Measurements from ENCODE around the gene CTBP1.

The CTBP1 gene

DNA sequence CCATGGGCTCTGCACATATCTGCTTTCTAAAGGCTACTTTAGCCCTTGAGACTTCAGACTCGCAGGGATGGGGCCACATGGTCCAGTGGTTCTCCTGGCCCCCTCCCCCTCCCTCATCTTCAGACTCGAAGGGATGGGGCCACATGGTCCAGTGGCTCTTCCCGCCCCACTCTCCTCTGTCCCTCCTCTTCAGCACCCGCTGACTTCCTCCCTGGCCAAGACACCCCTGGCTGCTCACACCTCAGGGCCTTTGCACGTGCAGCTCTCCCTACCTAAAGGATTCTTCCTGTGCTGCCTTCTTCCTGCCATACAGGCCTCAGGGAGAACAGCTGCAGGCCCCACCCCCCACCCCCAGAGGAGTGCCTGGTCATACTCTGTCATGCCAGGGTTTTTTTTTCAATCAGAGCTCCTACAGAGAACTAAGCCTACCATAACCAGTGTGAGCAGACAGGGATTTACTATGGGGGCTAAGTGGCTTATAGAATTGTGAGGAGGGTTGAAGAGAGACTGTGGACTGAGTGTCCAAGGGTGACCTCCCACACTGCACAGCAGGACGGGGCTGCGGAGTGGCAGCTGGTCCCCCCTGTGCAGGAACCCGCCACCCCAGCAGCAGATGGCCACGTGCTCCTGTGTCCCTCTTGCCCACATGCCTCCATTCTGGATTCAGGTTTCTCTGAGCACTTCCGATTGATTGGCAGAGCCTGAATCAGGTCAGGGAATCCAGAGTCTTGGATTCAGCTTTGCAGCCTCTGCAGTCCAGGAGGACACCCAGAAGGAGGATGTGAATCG lies 70.4 kb downstream of the CTBP1 start:
- H3K4me1 Mint-ChIP-seq: peaks cover 4% of the 10 kb centered on the region
- H3K36me3 Mint-ChIP-seq: peaks cover 7% of the 10 kb centered on the region
- ATAC-seq (ENCODE audit: low read depth): no peak
- peaks cover 7% of the 10 kb centered on the region for H3K9me3 Mint-ChIP-seq
- no peak overlapping the region for H3K27ac Mint-ChIP-seq
- peaks cover 8% of the 10 kb centered on the region for H3K27me3 Mint-ChIP-seq
- no peak overlapping the region for H3K4me3 Mint-ChIP-seq
- DNase-seq (ENCODE audit: low spot score in 2 of 2): no peak

DNA sequence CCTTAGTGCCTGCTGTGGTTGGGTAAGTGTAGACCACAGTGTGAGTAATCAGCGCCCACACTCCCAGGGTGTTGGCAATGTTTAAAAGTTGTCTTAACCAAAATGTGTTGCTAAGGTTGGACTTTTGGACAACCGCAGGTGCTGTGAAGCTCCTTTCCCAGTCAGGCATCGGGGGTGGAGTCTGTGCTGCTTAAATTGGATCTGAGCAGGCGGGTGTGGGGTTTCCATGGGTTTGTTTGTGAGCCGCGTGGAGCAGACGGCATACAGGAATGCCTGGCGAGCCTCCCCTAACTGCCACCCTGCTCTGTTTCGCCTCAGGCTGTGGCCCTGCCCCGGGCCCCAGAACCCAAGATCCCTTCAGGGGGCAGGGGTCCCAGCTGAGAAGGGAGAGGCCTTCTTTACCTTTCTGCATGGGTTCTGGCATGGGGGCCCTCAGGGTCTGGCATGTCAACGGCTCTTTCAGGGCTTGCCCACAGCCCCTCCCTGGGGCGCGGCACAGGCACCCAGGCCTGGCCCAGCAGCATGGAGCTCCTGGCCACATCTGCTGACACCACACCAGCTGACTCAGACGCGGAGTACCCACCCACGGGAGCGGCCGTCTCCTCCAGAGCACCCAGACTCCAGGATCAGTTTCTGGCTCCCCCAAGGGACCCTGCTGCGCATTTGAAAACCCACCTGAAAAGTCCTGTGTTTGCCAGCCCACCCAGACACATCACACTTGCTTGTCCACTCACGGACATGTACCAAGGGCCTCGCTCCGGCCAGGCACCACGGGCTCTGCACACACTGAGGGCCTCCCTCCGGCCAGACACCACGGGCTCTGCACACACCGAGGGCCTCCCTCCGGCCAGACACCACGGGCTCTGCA lies 71.4 kb downstream of the CTBP1 start:
- Mint-ChIP-seq H3K27ac (no peak overlapping the region), H3K36me3 (peaks cover 7% of the 10 kb centered on the region), H3K4me1 (peaks cover 7% of the 10 kb centered on the region), H3K9me3 (peaks cover 7% of the 10 kb centered on the region), H3K27me3 (peaks cover 10% of the 10 kb centered on the region), H3K4me3 (no peak overlapping the region)
- ATAC-seq (ENCODE audit: low read depth): no peak
- no peak for DNase-seq (ENCODE audit: low spot score in 2 of 2)

DNA sequence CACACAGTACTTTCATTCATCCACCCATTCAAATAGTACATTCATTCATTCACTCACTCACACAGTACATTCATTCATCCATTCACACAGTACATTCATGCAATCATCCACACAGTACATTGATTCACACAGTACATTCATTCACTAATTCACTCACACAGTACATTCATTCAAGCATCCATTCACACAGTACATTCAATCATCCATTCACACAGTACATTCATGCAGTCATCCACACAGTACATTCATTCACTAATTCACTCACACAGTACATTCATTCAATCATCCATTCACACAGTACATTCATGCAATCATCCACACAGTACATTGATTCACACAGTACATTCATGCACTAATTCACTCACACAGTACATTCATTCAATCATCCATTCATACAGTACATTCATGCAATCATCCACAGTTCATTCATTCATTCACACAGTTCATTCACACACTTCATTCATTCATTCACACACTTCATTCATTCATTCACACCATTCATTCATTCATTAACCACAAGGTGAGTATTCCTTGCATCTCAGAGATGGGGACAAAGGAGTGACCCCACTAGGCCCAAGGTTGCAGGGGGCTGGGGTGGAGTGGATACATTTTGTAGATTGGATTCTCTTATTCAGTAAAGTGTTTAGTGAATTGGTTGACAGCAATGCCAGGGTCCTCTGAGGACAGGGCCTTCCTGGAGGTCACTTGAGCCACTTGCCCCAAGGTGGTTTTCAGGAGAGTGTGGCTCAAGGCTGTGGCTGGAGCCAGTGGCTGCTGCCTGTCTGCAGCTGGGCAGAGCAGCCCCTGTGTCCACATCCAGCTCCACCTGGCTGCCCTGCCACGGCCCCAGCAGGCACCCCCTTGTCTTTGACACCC lies 72.3 kb downstream of the CTBP1 start:
- no peak for DNase-seq (ENCODE audit: low spot score in 2 of 2)
- H3K27me3 Mint-ChIP-seq: peaks cover 10% of the 10 kb centered on the region
- H3K27ac Mint-ChIP-seq: no peak overlapping the region
- H3K4me1 Mint-ChIP-seq: peaks cover 7% of the 10 kb centered on the region
- ATAC-seq (ENCODE audit: low read depth): no peak
- H3K4me3 Mint-ChIP-seq: no peak overlapping the region
- peaks cover 4% of the 10 kb centered on the region for H3K9me3 Mint-ChIP-seq
- peaks cover 5% of the 10 kb centered on the region for H3K36me3 Mint-ChIP-seq

DNA sequence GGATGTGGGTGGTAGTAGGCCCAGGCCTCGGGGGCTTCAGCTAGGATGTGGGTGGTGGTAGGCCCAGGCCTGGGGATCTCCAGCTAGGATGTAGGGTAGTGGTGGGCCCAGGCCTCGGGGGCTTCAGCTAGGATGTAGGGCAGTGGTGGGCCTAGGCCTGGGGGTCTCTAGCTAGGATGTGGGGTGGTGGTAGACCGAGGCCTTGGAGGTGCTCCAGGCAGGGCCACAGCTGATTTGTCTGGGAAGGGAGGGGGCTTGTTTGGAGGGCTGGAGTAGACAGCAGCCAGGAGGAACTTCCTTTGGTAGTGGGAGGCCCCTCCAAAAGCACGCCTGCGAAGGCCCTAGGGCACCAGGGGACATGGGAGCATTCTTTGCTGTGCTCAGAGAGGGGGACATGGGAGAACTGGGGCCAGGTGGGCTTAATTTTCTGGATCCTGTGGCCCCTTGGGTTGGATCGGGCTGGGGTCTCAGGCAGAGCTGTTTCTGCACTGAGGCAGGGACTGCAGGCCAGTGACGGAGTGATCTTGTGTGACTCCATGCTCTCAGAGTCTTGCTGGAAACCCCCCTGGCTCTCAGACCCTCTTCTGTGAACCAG lies 73.2 kb downstream of the CTBP1 start:
- no peak overlapping the region for H3K27ac Mint-ChIP-seq
- ATAC-seq (ENCODE audit: low read depth) (no peak), DNase-seq (ENCODE audit: low spot score in 2 of 2) (no peak)
- H3K4me3 Mint-ChIP-seq: no peak overlapping the region
- H3K27me3 Mint-ChIP-seq: peaks cover 15% of the 10 kb centered on the region
- peaks cover 2% of the 10 kb centered on the region for H3K9me3 Mint-ChIP-seq
- H3K36me3 Mint-ChIP-seq: peaks cover 2% of the 10 kb centered on the region
- peaks cover 13% of the 10 kb centered on the region for H3K4me1 Mint-ChIP-seq

DNA sequence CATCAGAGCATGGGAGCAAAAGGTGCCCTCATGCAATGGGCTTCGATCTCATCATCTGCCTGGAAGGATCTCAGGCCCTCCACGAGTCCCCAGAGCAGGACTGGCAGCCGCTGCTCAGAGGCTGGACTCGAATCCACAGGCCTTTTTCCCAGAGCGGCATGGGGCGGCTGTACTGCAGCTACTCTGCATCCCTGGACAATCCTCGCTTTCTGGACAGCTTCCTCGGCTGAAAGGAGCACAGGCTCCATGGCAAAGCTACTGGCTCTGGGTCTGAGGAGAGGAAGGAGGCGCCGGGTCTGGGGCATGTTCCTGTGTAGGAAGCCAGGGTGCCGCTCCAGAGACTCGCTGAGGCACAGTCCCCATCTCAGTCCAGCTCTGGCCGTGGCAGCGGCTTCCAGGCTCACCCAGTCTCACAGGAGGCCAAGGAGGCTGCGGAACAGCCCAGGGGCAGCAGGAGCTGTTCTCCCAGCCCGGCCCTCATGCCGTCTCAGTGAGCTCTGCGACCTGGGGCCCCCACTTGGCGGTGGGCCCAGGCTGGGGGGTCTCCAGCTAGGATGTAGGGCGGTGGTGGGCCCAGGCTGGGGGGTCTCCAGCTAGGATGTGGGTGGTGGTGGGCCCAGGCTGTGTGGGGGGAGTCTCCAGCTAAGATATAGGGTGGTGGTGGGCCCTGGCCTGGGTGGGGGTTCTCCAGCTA lies 73.8 kb downstream of the CTBP1 start:
- Mint-ChIP-seq H3K27ac (no peak overlapping the region), H3K36me3 (no peaks in the 10 kb centered on the region), H3K27me3 (peaks cover 17% of the 10 kb centered on the region), H3K4me3 (no peak overlapping the region), H3K4me1 (peaks cover 13% of the 10 kb centered on the region), H3K9me3 (no peaks in the 10 kb centered on the region)
- no peak for ATAC-seq (ENCODE audit: low read depth)
- no peak for DNase-seq (ENCODE audit: low spot score in 2 of 2)

DNA sequence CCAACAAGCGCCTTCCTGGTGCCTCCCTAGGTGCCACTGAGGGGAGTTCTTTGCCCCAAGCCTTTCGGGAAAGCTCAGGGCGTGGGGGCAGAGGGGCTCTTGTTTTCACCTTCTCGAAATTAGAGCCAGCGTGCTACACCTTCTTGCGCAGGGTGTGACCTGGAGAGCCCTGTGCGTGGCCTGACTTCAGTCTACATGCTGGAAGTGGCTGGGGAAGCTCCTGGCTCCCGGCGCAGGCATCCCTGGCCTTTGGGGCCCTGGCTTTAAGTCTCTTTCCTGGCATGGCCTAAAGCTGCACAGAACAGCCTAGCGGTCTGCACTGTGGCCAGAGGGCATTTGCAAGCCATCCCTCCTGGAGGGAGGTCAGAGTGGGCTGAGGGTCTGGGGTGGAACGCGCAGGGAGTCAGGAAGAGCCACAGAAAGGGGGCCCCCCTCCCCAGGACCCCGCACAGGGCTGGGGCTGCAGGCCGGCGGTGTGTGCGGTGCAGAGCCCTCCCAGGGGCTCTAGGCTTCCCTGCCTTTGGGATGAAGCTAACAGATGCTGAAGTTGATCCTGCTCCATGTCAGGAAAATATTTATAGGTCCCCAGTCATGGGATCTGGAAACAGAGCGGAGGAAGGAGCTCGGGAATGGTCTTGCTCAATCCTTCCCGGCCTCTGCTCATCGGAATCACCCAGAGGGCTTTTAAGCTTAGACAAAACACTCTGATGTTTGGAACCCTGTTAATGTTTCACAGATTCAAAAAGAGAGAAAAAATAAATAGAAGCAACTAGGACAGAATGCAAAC lies 75.8 kb downstream of the CTBP1 start:
- H3K4me1 Mint-ChIP-seq: peaks cover 17% of the 10 kb centered on the region
- no peak overlapping the region for H3K27ac Mint-ChIP-seq
- H3K36me3 Mint-ChIP-seq: no peaks in the 10 kb centered on the region
- peaks cover 15% of the 10 kb centered on the region for H3K27me3 Mint-ChIP-seq
- no peaks in the 10 kb centered on the region for H3K9me3 Mint-ChIP-seq
- ATAC-seq (ENCODE audit: low read depth) (no peak), DNase-seq (ENCODE audit: low spot score in 2 of 2) (no peak)
- H3K4me3 Mint-ChIP-seq: peak overlapping the region; percentile 67

DNA sequence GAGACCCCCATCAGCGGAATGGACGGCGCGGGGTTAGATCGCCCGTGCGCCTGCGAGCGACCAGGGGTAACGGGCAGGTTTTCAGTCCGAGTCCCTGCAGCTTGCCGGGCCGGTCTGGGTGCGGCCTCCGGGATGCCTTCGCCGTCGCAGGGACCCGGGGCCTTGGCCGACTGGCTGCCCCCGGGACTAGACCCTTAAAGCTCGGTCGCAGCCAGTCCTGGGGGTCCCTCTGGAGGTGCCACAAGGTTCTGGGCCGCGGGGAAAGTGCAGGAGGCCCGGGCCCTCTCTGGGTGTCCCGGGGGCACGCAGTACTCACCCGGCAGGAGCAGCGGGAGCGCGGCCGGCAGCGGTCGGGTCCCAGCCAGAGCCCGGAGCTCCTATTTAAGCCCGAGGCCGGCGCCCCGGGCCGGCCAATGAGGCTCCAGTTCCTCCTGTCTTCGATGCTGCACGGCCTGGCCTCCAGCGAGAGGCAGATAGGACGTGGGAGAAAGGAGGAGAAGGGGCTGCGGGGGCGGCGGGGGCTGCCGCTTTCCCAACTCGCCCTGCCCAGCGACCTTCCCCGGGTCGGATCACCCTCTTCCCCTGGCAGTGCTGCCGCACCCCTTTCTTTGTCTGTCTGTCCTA lies 76.6 kb downstream of the CTBP1 start, which contains the start of gene SPON2:
Gene SPON2 (minus strand): TSS at position 356 of the 624 bp plus-strand sequence.
- Mint-ChIP-seq H3K27me3 (peaks cover 15% of the 10 kb centered on the region), H3K36me3 (no peaks in the 10 kb centered on the region), H3K27ac (peak within 1 kb of the TSS; percentile 48), H3K4me1 (peaks cover 19% of the 10 kb centered on the region), H3K4me3 (peak within 1 kb of the TSS; percentile 78), H3K9me3 (no peaks in the 10 kb centered on the region)
- DNase-seq (ENCODE audit: low spot score in 2 of 2) (peak in 1 of 2 donors; percentile 39), ATAC-seq (ENCODE audit: low read depth) (no peak)

DNA sequence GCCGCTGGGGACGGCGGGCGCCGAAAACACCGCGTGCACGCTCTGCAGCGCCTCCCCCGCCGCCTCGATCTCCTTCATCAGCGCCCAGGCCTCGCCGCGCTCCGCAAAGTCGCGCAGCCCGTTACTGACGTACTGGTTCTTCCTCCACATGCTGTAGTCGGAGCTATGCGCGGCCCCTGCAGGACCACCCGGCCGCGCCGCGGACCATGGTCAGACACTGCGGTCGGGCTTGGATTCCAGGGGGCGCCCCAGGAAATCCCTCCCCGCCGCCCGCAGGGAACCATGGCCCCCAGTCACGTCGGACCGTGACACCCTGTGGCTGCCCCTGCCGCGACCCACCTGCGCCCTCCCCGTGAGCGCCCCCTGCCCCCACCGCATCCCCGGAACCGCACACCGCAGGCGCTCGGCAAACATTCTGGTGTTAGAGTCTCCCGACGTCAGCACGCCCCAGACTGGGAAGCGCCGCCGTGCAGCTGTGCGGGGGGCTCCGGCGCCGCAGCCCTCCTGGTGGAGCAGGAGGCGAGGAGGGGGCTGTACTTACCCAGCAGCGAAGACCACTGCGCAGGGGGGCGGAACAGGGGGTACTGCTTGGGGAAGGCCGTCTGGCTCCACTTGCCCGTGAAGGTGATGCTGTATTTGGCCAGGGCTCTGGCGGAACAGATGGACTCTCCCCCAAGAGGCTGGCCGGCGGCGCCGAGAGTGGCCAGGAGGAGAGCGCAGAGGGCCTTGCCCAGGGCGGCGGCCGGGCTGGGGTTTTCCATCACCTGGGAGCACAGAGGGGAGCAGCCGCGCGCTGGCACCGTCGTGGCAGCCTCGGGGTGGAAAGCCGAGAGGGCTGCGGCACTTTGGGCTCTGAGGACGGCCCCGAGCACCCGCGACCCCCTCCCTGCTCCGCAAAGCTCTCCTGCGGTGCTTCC lies 77.4 kb downstream of the CTBP1 start:
- ATAC-seq (ENCODE audit: low read depth): peak; percentile 40
- Mint-ChIP-seq H3K36me3 (no peaks in the 10 kb centered on the region), H3K9me3 (no peaks in the 10 kb centered on the region), H3K4me3 (peak overlapping the region; percentile 78), H3K27ac (peak overlapping the region; percentile 48), H3K4me1 (peaks cover 24% of the 10 kb centered on the region), H3K27me3 (peaks cover 14% of the 10 kb centered on the region)
- DNase-seq (ENCODE audit: low spot score in 2 of 2): peak; percentile 52 to 66

DNA sequence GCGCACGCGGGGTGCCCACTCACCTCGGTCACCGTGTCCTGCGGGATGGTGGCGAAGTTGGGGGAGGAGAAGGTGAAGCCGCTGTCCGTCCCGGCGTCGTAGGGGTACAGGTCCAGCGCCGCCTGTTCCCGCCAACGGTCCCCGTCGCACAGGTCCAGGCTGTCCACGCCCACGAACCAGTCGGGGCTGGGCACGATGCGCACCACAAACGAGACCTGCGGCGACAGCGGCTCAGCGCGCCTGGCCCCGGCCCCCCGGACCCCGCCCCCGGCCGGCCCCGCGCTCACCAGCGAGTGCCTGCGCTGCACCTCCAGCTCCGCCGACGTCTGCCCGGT lies 78.0 kb downstream of the CTBP1 start:
- DNase-seq (ENCODE audit: low spot score in 2 of 2) (no peak), ATAC-seq (ENCODE audit: low read depth) (no peak)
- no peaks in the 10 kb centered on the region for H3K36me3 Mint-ChIP-seq
- peaks cover 22% of the 10 kb centered on the region for H3K4me1 Mint-ChIP-seq
- peaks cover 10% of the 10 kb centered on the region for H3K27me3 Mint-ChIP-seq
- no peaks in the 10 kb centered on the region for H3K9me3 Mint-ChIP-seq
- peak overlapping the region; percentile 78 for H3K4me3 Mint-ChIP-seq
- H3K27ac Mint-ChIP-seq: peak overlapping the region; percentile 48

DNA sequence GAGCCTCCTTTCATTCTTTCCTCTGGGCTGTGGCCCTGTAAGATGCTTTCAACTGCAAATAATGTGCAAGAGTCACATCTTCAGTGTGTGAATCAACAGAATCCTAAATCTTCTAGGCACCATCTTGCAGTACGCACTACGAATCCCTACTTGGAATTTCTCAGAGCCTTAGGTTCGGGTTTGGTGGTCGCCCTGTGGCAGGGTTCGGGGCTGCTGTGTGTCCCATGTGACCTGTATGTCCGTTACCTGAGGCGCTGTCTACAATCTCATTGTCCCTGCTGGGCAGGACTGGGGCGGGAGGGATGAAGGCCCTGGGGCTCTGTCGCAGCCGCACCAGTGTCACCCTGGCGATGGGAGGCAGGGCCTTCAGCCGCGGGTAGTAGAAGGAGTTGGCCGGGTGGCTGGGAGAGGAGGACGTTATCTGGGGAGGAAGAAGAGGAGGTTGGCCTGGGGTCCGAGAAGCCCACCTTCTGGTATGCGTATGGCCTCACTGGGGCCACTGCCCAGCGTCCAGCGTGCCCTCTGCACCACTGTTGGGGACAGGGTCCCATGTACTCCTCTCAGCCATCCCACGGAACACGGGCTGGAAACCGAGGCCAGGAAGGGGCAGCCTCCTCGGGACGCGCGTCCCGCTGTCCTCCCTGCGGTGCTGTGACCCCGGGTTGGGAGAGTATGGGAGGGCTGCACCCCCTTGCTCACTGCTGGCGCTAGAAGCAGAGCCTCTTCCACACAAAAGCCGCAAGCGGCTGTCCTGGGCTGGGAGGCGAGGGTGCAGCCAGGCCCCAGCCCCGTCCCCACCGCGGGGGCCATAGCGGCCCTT lies 78.6 kb downstream of the CTBP1 start:
- no peaks in the 10 kb centered on the region for H3K36me3 Mint-ChIP-seq
- ATAC-seq (ENCODE audit: low read depth) (no peak), DNase-seq (ENCODE audit: low spot score in 2 of 2) (no peak)
- peak overlapping the region; percentile 64 for H3K4me3 Mint-ChIP-seq
- H3K4me1 Mint-ChIP-seq: peaks cover 22% of the 10 kb centered on the region
- no peaks in the 10 kb centered on the region for H3K9me3 Mint-ChIP-seq
- peaks cover 10% of the 10 kb centered on the region for H3K27me3 Mint-ChIP-seq
- H3K27ac Mint-ChIP-seq: no peak overlapping the region

DNA sequence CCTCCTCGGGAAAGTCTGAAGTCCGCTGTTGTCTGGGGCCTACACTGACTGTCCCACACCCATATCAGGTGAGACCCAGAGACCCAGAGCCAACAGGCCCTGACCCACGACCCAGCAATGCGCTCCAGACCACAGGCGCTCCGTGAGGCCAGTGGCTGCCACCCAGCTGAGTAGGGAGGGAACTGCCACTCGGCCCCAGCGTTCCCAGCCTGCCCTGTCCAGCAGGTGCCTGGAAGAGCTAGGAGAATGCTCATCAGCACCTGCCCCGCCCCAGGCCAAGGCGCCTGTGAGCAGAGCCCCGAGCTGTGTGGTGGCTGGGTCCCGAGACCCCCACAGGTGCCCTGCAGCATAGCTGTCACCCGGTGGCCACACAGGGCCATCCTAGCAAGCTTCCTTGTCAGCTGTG lies 79.2 kb downstream of the CTBP1 start:
- peaks cover 2% of the 10 kb centered on the region for H3K36me3 Mint-ChIP-seq
- H3K27ac Mint-ChIP-seq: no peak overlapping the region
- no peak for ATAC-seq (ENCODE audit: low read depth)
- H3K4me3 Mint-ChIP-seq: no peak overlapping the region
- no peak for DNase-seq (ENCODE audit: low spot score in 2 of 2)
- H3K9me3 Mint-ChIP-seq: no peaks in the 10 kb centered on the region
- peaks cover 24% of the 10 kb centered on the region for H3K4me1 Mint-ChIP-seq
- peaks cover 10% of the 10 kb centered on the region for H3K27me3 Mint-ChIP-seq
